GM18505 (cell line): ENCODE measurements around the gene ATXN7L1.

Experiments used
- ATAC-seq: cut with Tn5 transposase; IDR thresholded peaks from one replicate; pipeline ENCODE4 v1.9.1; 2021; ENCODE audit not compliant: unreplicated experiment
- POLR2A ChIP-seq: IDR thresholded peaks from 4 replicates; pipeline ENCODE4 v1.6.1; 2011; ENCODE audit warnings: borderline replicate concordance; ENCODE audit not compliant: insufficient read depth, insufficient read length; ENCODE audit errors: extremely low read depth

The ATXN7L1 gene

DNA sequence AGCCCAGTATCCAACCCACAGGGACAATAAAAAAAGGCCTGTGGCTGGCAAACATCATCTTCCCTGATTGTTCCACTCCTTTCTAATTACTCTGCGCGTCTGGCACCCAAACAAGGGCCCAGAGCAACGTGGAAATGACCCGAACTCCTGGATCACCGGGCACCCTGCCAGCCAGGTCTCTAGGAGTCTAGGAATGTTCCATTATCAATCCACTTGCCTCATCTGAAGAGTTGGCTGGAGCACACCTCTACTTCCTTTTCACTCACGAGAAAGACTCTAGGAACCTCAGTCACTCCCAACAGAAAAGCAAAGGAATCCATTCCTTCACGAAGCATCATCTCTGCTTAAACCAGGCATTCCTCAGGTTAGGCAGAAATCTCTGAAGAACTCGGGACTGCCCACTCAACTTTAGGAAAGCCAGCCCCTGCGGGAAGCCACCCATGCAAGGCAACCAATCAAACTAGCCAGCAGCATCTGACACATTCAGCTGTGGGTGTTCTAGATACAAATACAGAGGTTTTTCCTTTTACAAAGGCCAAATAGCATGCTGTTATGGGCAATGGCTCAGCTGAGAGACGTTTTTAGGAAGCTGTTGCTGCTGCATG is 37.7 kb downstream of the ATXN7L1 start:
- TF ChIP-seq POLR2A, result no peak
- no peak for ATAC-seq

DNA sequence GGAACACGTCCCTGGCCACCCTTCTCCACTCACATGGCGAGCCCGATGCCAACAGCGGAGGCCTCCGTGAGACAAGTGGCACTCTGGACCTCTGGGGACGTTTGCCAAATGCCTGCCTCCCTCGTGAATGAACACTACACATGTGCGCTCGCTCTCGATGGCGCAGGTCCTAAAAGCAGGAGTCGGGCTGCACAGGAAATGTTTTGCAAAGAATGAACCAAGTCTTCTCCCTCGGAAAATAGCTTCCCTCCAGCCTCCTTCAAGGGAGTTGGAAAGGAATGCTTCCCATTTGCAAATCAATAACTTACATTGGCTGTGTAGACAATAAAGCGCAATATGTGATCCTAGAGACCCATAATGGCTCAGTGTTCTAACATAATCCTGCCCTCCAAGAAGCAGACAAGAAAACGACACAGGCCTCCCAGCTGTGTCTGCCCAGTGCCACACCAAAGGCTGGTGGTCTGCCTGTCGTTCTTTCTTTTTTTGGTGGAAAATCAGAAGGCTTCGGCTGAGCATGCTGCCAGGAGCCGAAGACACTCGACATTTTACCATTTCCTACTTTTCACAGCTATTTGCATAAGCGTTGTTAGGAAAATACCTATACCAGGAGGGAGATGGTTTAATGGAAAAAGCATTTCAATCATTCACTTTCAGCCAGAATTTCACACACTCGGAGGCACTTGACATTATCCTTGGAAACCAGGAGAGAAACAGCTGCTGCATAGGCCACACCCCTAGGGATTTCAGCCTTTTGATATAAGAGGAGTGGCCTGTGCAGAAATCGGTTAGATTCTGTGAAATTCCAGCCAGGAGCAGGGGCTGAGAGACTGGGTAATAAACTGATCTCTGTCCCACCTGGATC is 38.4 kb downstream of the ATXN7L1 start:
- no peak for TF ChIP-seq POLR2A
- ATAC-seq, result no peak

DNA sequence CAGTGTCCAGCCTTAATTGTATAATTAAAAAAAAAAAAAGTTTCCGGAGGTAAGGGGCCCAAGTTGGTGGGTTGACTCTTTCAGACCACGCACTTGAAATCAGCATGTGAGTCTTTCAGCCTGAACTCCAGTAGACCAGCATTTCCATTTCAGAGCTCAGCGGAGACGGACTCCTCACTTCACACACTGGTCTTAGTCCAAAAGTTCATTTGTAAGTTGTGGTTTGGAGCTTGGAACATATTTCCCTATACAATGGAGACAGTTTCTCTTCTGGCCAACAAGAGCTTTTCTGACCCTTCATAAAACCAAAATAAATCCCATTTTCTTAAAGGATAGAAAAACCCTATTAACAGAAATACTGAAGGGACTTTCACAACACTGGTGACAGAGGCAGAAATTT is 41.0 kb downstream of the ATXN7L1 start:
- no peak for TF ChIP-seq POLR2A
- ATAC-seq, result no peak

DNA sequence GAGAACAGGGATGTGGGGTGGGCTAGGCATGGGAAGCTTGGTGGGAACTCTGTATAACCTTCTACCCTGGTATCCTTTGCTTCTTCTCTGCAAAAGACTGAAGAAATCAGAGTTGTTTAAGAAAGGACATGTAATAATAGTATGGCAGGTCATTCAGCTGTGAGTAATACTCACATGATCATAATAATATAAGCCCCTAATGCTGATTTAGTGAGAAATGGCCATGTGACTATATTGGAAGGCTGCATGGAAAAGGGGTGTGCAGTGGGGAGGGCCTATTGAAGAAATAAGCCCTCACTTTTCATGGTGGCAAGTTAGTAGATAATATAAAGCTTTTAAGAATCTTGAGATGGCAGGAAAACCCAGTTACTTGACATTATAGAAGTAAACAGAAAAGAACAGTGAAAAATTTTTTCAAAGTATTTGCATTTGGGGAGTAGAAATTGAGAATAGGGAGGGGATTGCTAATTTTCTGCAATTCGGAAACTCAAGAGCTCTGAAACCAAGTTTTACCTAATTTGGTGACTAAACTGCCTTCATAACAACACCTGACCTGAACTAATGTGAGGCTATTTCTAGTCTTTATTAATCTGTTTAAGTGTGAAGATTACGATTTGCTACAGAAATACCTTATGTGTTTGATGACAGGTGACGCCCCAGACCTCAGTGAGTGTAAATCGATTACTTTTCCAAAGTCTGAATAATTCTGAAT is 44.4 kb downstream of the ATXN7L1 start:
- no peak for TF ChIP-seq POLR2A

DNA sequence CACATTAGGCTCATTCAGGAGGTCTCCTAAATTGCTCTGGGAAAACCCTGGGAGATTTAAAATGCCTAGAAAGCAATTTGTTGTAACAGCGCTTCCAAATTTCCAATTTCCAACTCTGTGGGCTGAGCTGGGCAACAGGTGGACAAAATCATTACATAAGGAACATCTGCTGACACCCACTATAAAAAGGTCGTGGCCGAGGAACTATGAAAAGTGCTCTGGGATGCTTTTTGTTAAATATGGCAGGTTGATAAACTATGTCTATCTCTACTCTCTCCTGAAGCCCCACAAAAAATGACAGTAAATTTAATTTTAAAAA is 45.1 kb downstream of the ATXN7L1 start:
- no peak for ATAC-seq
- no peak for TF ChIP-seq POLR2A

More for the DNA sequence above, 44.4 kb downstream of the ATXN7L1 start:
- no peak for ATAC-seq

DNA sequence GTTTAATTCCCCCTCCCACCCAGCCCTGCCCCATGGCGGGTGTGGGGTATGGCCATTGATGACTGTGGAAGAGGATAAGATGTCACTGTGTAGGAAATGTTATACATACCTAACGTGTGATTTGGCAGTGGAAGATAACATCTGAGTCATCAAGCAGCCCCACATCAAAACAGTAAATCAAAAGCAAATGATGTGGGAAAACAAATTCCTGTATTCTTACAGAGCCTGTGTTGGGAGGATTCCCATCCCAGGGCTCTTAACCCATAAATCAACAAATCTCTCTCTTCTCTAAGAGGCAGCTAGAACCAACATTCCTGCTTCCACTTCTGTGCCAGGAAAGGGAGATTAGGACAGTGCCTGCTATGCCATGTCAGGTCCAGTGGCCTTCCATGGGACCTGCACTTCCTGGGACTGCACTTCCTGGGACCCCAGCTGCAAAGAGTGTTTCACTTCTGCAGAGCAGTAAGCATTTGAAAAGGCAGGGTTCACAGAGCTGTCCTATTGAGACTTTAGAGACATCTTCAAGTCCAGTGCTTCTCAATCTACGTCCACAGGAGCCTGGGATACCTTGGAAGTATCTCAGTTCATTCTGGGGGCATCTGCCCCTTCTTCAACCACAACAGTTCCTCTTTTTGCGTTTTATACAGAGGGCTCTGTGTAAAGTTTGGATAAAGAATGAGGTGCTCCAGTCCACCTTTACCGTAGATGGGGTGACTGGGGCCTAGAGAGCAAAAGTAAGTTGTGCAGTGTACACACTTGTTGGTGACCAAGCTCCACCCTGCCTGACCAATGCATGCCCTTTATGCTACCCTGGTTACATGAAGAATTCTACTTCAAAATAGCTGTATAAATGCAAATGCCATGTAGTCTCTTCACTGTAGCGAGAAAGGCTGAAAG is 45.7 kb downstream of the ATXN7L1 start:
- TF ChIP-seq POLR2A, result no peak
- ATAC-seq, result no peak

DNA sequence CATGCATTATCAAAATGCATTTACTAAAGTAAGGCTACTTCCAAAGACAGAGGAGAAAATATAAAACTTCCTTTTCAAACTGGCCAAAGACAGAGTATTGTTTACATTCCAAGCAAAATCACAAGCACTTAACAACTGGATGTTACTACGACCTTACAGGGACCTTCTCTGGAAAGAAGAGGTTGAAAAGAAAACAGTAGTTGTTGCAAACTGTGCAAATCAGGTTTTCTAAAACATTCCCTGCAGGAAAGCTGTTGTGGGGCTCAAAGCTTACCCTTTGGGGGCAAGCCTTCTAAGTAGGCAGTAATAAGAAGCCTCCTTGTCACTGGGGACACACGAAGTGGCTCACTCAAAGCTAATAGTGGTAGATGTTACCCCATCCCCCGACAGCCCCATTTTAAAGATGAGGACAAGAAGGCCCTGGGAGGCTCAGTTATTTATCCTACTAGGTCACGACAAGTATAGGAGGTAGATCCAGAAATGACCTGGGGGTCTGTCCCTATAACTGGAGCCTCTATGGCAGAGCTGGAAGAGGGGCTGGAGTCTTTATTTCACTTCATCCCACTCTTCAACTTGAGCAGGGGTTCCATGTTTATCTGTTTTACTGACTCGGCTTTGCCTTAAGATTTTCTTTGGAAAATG is 46.6 kb downstream of the ATXN7L1 start:
- no peak for TF ChIP-seq POLR2A
- no peak for ATAC-seq

DNA sequence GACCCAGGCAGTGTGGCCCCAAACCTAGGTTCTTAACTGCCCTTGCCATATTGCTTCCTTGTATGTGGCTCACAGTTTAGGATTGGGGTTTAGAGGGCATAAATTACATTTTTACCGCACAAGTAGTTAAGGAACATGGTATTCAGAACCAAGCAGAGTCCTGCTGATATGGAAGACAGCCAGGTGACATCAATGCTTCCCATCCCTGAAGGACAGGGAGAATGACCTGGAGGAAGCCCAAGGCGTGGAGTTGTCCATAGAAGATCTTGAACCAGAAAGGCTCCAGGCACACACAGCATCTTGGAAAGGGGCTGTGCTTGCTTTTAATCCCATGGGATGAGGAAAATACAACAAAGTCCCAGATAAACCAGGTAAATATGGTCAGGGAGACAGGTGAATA is 48.3 kb downstream of the ATXN7L1 start:
- TF ChIP-seq POLR2A, result no peak
- no peak for ATAC-seq

DNA sequence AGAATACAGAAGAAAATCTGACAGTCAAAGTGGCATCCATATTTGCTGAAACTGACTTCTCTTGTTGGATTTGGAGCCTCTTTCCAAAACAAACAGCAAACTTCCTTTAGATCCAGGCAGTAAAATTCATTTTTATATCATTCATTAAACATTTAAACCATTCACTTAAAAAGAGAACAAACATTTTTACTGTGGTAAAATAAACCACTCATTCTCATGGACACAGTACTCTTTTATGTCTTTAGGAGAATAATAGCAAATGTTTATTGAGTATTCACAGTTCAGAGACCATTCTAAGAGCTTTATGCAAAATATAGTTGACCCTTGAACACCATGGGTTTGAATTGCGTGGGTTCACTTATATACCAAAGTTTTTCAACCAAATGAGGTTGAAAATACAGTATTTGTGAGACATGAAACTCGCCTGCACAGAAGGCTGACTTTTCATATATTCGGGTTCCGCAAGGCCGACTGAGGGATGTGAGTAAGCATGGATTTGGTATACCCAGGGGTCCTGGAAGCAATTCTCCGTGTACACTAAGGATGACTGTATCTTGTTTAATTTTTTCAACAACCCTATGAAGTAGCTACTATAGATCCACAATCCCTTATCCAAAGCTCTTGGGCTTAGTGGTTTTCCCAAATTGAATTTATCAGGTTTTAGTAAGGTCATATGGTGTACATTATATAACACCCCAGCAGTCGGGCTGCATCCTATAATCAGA is 49.1 kb downstream of the ATXN7L1 start:
- no peak for ATAC-seq
- TF ChIP-seq POLR2A, result no peak

DNA sequence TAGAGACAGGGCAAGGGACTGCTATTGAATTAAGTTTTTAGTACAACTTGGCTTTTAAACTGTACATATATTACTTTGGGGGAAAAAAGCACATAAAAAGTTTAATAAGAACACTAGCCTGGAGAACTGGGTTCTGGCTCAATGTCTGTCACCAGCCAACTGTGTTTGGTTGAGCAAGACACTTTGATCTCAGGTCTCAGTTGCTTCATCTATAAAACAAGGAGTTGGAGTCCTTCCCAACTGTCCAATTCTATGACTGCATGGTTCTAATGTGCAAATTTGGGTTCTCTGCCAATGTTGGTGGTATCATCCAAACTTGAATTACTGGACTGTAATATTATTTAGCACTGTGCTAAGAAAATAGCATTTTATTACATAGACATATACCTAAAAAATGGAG is 50.3 kb downstream of the ATXN7L1 start:
- no peak for ATAC-seq
- no peak for TF ChIP-seq POLR2A

DNA sequence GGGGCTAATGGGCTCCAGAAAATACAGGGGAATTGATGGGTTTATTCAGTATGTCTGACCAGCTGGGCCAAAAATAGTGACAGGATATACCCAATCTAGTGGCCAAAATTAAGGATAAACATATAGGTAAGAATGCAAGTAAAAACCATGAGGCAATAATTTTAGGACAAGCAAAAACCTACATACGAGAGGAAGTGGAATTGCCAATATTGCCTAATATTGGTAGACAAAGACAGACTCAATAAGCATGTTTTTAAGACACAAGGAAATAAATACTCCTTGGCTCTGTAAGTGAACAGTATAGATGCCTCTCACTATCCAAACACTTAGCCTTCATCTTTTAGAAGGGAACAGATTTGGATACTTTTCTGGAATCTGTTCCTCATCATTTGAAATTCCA is 51.0 kb downstream of the ATXN7L1 start:
- no peak for TF ChIP-seq POLR2A
- no peak for ATAC-seq

DNA sequence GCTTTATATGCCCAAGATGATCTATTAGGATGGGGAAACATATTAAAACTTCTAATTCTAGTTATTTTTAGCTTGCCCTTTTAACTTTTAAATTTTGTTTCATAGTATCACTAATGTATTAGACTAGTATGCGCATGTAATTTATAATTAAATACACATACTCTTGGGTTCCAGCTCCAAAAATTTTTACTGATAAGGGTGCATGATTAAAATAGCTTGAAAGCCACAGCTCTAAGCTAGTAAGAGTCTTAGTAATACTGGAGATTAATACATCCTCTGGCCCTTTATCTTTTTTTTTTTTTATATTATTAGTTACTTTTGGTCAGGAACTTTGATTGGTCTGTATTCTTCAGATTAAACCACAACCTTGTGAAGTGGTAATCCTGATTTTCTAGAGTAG is 53.6 kb downstream of the ATXN7L1 start:
- ATAC-seq, result no peak
- no peak for TF ChIP-seq POLR2A

DNA sequence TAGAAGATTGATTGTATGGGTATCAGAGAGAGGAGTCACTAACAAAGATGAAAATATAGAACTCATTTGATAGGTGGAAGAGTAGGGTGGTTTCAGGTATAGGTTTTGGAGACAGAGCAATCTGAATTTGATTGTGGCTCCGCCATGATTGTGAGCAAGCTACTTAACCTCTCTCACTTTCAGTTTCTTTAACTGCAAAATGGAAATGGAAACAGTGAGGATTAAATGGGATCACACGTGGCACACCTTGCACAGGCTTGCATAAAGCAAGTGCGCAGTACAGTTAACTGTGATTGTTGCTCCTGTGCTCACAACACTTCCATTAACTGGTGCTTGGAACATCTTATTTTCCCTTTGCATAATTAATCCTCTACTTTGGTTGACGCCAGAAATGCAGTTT is 54.9 kb downstream of the ATXN7L1 start:
- no peak for TF ChIP-seq POLR2A
- ATAC-seq, result no peak
